Measurements from ENCODE around the gene MAP7D3. TPM values are rescaled to one million over a fixed set of nuclear protein-coding genes. Genes with fewer than 3 reads are reported as not detected.

The MAP7D3 gene
- total and polyA plus RNA-seq, 2 donors (not counting 1 experiment from before 2014, with no cell fraction given): 19.0 to 30.7 TPM

GRCh38 chrX:136194536-136194935, 56.7 kb downstream of the MAP7D3 start:
- no peak overlapping the region for H3K4me2 ChIP-seq (ENCODE audit: extremely low read depth, insufficient read depth, low read length)

GRCh38 chrX:136193771-136194170, 57.4 kb downstream of the MAP7D3 start:
- Histone ChIP-seq H3K4me3 (replicated peaks in 1 of 4; ENCODE audit: control extremely low read depth in 1 of 4, insufficient read depth in 1 of 4, low read depth in 3 of 4, low read length in 4 of 4) (no peak overlapping the region), H2AFZ (ENCODE audit: low read length) (no peak overlapping the region), H3K27me3 (ENCODE audit: control insufficient read depth, insufficient read depth, low read length) (no peaks in the 10 kb centered on the region), H3K36me3 (ENCODE audit: control insufficient read depth, insufficient read depth, low read length) (no peaks in the 10 kb centered on the region), H3K9ac (ENCODE audit: insufficient read depth, low read length) (no peak overlapping the region), H4K20me1 (ENCODE audit: control insufficient read depth, extremely low read depth, insufficient read depth, low read length) (no peaks in the 10 kb centered on the region), H3K4me1 (ENCODE audit: control insufficient read depth, extremely low read depth, insufficient read depth, low read length) (peaks cover 9% of the 10 kb centered on the region), H3K27ac (ENCODE audit: insufficient read depth, low read length) (no peak overlapping the region), H3K79me2 (ENCODE audit: control insufficient read depth, insufficient read depth, low read length) (no peaks in the 10 kb centered on the region), H3K9me3 (ENCODE audit: control insufficient read depth, insufficient read depth, low read depth, low read length) (no peaks in the 10 kb centered on the region), H3K4me2 (ENCODE audit: extremely low read depth, insufficient read depth, low read length) (no peak overlapping the region)
- TF ChIP-seq CTCF (conservative IDR thresholded peaks at IDR 0.05 in 1 of 2, IDR thresholded peaks at IDR 0.05 in 1 of 2; ENCODE audit: low read depth in 1 of 2, low read length in 2 of 2) (no peak), EZH2 (IDR thresholded peaks at IDR 0.05; ENCODE audit: low read length, missing control alignments) (no peak)
- DNase-seq (ENCODE audit: low read depth in 2 of 2): no peak

More at GRCh38 chrX:136194536-136194935, 56.7 kb downstream of the MAP7D3 start:
- H3K36me3 ChIP-seq (ENCODE audit: control insufficient read depth, insufficient read depth, low read length): no peaks in the 10 kb centered on the region
- DNase-seq (ENCODE audit: low read depth in 2 of 2): no peak
- peaks cover 9% of the 10 kb centered on the region for H3K4me1 ChIP-seq (ENCODE audit: control insufficient read depth, extremely low read depth, insufficient read depth, low read length)
- no peak overlapping the region for H3K4me3 ChIP-seq (replicated peaks in 1 of 4; ENCODE audit: control extremely low read depth in 1 of 4, insufficient read depth in 1 of 4, low read depth in 3 of 4, low read length in 4 of 4)
- no peaks in the 10 kb centered on the region for H3K27me3 ChIP-seq (ENCODE audit: control insufficient read depth, insufficient read depth, low read length)
- H3K79me2 ChIP-seq (ENCODE audit: control insufficient read depth, insufficient read depth, low read length): no peaks in the 10 kb centered on the region
- H3K9ac ChIP-seq (ENCODE audit: insufficient read depth, low read length): no peak overlapping the region
- H2AFZ ChIP-seq (ENCODE audit: low read length): no peak overlapping the region
- TF ChIP-seq CTCF (conservative IDR thresholded peaks at IDR 0.05 in 1 of 2, IDR thresholded peaks at IDR 0.05 in 1 of 2; ENCODE audit: low read depth in 1 of 2, low read length in 2 of 2) (no peak), EZH2 (IDR thresholded peaks at IDR 0.05; ENCODE audit: low read length, missing control alignments) (no peak)
- no peak overlapping the region for H3K27ac ChIP-seq (ENCODE audit: insufficient read depth, low read length)
- H3K9me3 ChIP-seq (ENCODE audit: control insufficient read depth, insufficient read depth, low read depth, low read length): no peaks in the 10 kb centered on the region
- H4K20me1 ChIP-seq (ENCODE audit: control insufficient read depth, extremely low read depth, insufficient read depth, low read length): no peaks in the 10 kb centered on the region

GRCh38 chrX:136192839-136193414, 58.3 kb downstream of the MAP7D3 start:
- H3K4me2 ChIP-seq (ENCODE audit: extremely low read depth, insufficient read depth, low read length): no peak overlapping the region
- no peaks in the 10 kb centered on the region for H3K79me2 ChIP-seq (ENCODE audit: control insufficient read depth, insufficient read depth, low read length)
- DNase-seq (ENCODE audit: low read depth in 2 of 2): peak in 1 of 2 donors; percentile 81
- no peaks in the 10 kb centered on the region for H3K27me3 ChIP-seq (ENCODE audit: control insufficient read depth, insufficient read depth, low read length)
- TF ChIP-seq EZH2 (IDR thresholded peaks at IDR 0.05; ENCODE audit: low read length, missing control alignments): no peak
- no peak for TF ChIP-seq CTCF (conservative IDR thresholded peaks at IDR 0.05 in 1 of 2, IDR thresholded peaks at IDR 0.05 in 1 of 2; ENCODE audit: low read depth in 1 of 2, low read length in 2 of 2)
- no peaks in the 10 kb centered on the region for H3K9me3 ChIP-seq (ENCODE audit: control insufficient read depth, insufficient read depth, low read depth, low read length)
- H3K9ac ChIP-seq (ENCODE audit: insufficient read depth, low read length): no peak overlapping the region
- H2AFZ ChIP-seq (ENCODE audit: low read length): no peak overlapping the region
- H3K4me3 ChIP-seq (replicated peaks in 1 of 4; ENCODE audit: control extremely low read depth in 1 of 4, insufficient read depth in 1 of 4, low read depth in 3 of 4, low read length in 4 of 4): no peak overlapping the region
- no peaks in the 10 kb centered on the region for H3K36me3 ChIP-seq (ENCODE audit: control insufficient read depth, insufficient read depth, low read length)
- H3K27ac ChIP-seq (ENCODE audit: insufficient read depth, low read length): peak overlapping the region; percentile 55
- peaks cover 9% of the 10 kb centered on the region for H3K4me1 ChIP-seq (ENCODE audit: control insufficient read depth, extremely low read depth, insufficient read depth, low read length)
- H4K20me1 ChIP-seq (ENCODE audit: control insufficient read depth, extremely low read depth, insufficient read depth, low read length): no peaks in the 10 kb centered on the region
